HCT116 (cell line): ENCODE data around the gene AGAP2. TPM values are rescaled to one million over a fixed set of nuclear protein-coding genes. Genes with fewer than 3 reads are reported as not detected.

ENCODE experiments used
- ATAC-seq: fragments of 200-7000 bp; cut with Tn5 transposase; 2 replicates; pipeline ENCODE4 v1.9.1; 2020; ENCODE audit warnings: mild to moderate bottlenecking, moderate library complexity
- BruUV-seq: library from RNA; stranded (reverse); fragments of 400-500 nt; replicated peaks from 2 replicates; lab custom pipeline; 2021; lab: Mats Ljungman, UMichigan
- CTCF ChIA-PET: fragments of 300-600 bp; sonication (Branson Sonifier 250); formaldehyde crosslinking; loops from one replicate; lab custom pipeline; 2021; ENCODE audit warnings: antibody characterized with exemption; lab: Charles Lee
- POLR2A ChIA-PET: fragments of 300-600, 350-600 bp; sonication (Branson Sonifier 250); formaldehyde crosslinking; loops from one replicate; lab custom pipeline; 2021; ENCODE audit warnings: antibody characterized with exemption; lab: Charles Lee
- RAD21 ChIA-PET, 2 experiments: fragments of 300-600 bp; sonication (Branson Sonifier 250); formaldehyde crosslinking; loops; one replicate each; lab custom pipeline; 2023; ENCODE audit warnings: low total read pairs in 2 of 2; ENCODE audit not compliant: uncharacterized antibody in 2 of 2, unreplicated experiment in 2 of 2, low non-redundant PET in 1 of 2; lab: Charles Lee
- DNase-seq: peaks from one replicate; pipeline ENCODE4 v3.0.0-alpha.2; 2010; ENCODE audit warnings: low read depth, low spot score
- H2AFZ ChIP-seq: fragments of 200-600 bp; shearing (Covaris generic), sonication (generic); 2 replicates; pipeline ENCODE4 v1.6.1; 2017; ENCODE audit warnings: low read depth, mixed run types, mixed read lengths, antibody characterized with exemption, low read length; ENCODE audit not compliant: poor library complexity, severe bottlenecking
- H3K27ac ChIP-seq: 2 replicates; pipeline ENCODE4 v1.5.1; 2012; ENCODE audit warnings: low read depth, low read length
- H3K27me3 ChIP-seq: fragments of 200-600 bp; sonication (generic); 2 replicates; pipeline ENCODE4 v1.6.1; 2016; ENCODE audit warnings: mixed run types, low read length, mixed read lengths; ENCODE audit not compliant: insufficient read depth
- H3K36me3 ChIP-seq, 2 experiments: fragments of 200-500 bp in 1 of 2; fragments of 200-600 bp in 1 of 2; sonication (Bioruptor generic) in 1 of 2; sonication (generic) in 1 of 2; 2 replicates each; pipeline versions ENCODE4 v1.5.1 to v1.6.1; 2014 to 2016; ENCODE audit warnings: low read length in 2 of 2, inconsistent platforms in 1 of 2, mixed read lengths in 1 of 2, mixed run types in 1 of 2; ENCODE audit not compliant: insufficient read depth in 2 of 2, control insufficient read depth in 1 of 2
- H3K4me1 ChIP-seq, 2 experiments: fragments of 200-600 bp in 1 of 2; sonication (generic) in 1 of 2; 2 replicates each; pipeline versions ENCODE4 v1.5.1 to v1.6.1; 2012 to 2017; ENCODE audit warnings: low read length in 2 of 2, inconsistent platforms in 1 of 2, mild to moderate bottlenecking in 1 of 2, mixed read lengths in 1 of 2, mixed run types in 1 of 2, moderate library complexity in 1 of 2; ENCODE audit not compliant: insufficient read depth in 2 of 2, control insufficient read depth in 1 of 2
- H3K4me2 ChIP-seq: fragments of 200-600 bp; sonication (generic); 2 replicates; pipeline ENCODE4 v1.6.1; 2017; ENCODE audit warnings: mixed run types, low read length, mixed read lengths
- H3K4me3 ChIP-seq, 2 experiments: fragments of 200-600 bp in 1 of 2; sonication (generic) in 1 of 2; replicated peaks in 1 of 2; 2 replicates each; pipeline ENCODE4 v1.5.1; 2011 to 2016; ENCODE audit warnings: low read length in 2 of 2, control low read depth in 1 of 2, low read depth in 1 of 2, mild to moderate bottlenecking in 1 of 2, mixed read lengths in 1 of 2, mixed run types in 1 of 2
- H3K79me2 ChIP-seq: fragments of 200-600 bp; sonication (generic); 2 replicates; pipeline ENCODE4 v1.6.1; 2017; ENCODE audit warnings: mild to moderate bottlenecking, mixed run types, low read length, moderate library complexity, mixed read lengths; ENCODE audit not compliant: insufficient read depth
- H3K9ac ChIP-seq: fragments of 200-600 bp; sonication (generic); 2 replicates; pipeline ENCODE4 v1.6.1; 2016; ENCODE audit warnings: low read length, mixed read lengths
- H3K9me2 ChIP-seq: fragments of 200-600 bp; sonication (generic), shearing (Covaris generic); 2 replicates; pipeline ENCODE4 v1.6.1; 2017; ENCODE audit warnings: mixed run types, mild to moderate bottlenecking, moderate library complexity; ENCODE audit not compliant: insufficient read depth
- H3K9me3 ChIP-seq, 2 experiments: fragments of 200-500 bp in 1 of 2; fragments of 200-600 bp in 1 of 2; sonication (Bioruptor generic) in 1 of 2; sonication (generic) in 1 of 2; 2 replicates each; pipeline ENCODE4 v1.6.1; 2014 to 2017; ENCODE audit warnings: low read length in 2 of 2, mixed read lengths in 2 of 2, inconsistent platforms in 1 of 2, low read depth in 1 of 2, mild to moderate bottlenecking in 1 of 2, mixed run types in 1 of 2, moderate library complexity in 1 of 2; ENCODE audit not compliant: control insufficient read depth in 1 of 2, insufficient read depth in 1 of 2
- H4K20me1 ChIP-seq: fragments of 200-600 bp; sonication (generic), shearing (Covaris generic); 2 replicates; pipeline ENCODE4 v1.6.1; 2017; ENCODE audit warnings: mixed run types, mild to moderate bottlenecking, moderate library complexity; ENCODE audit not compliant: insufficient read depth
- POLR2A ChIP-seq: IDR thresholded peaks from 2 replicates; pipeline ENCODE4 v1.7.0; 2011; ENCODE audit warnings: borderline replicate concordance; ENCODE audit not compliant: insufficient read depth, insufficient read length; ENCODE audit errors: extremely low read depth
- SIN3A ChIP-seq: IDR thresholded peaks from 2 replicates; pipeline ENCODE4 v1.6.1; 2012; ENCODE audit warnings: low read depth
- SP1 ChIP-seq: IDR thresholded peaks from 2 replicates; pipeline ENCODE4 v1.6.1; 2012; ENCODE audit warnings: low read depth
- ZFX ChIP-seq: fragments of 450-650 bp; IDR thresholded peaks from 2 replicates; pipeline ENCODE4 v1.6.1; 2017
- intact Hi-C: fragments of 100-400 bp; cut with micrococcal nuclease; formaldehyde crosslinking; loops from 2 replicates; pipeline ENCODE4 v1.10.0; 2022
- total RNA-seq: library from RNA; stranded (reverse); gene quantifications from one replicate; pipeline ENCODE4 v1.2.1, GENCODE V29; 2021; ENCODE audit not compliant: unreplicated experiment
- TF ChIP-seq, protein P1 (sequence below), 3 experiments: fragments of 200-600 bp in 1 of 3; sonication (generic) in 1 of 3; IDR thresholded peaks in 2 of 3; conservative IDR thresholded peaks in 1 of 3; 2 replicates each; pipeline ENCODE4 v1.5.1; 2012 to 2017; ENCODE audit warnings: low read depth in 2 of 3, low read length in 2 of 3, antibody characterized with exemption in 1 of 3, borderline replicate concordance in 1 of 3, control low read depth in 1 of 3, mild to moderate bottlenecking in 1 of 3, mixed read lengths in 1 of 3, mixed run types in 1 of 3, moderate library complexity in 1 of 3; ENCODE audit not compliant: insufficient read depth in 1 of 3

AGAP2 gene
- total RNA-seq, 1 experiment from 2014 or later = 15.8 TPM

- H2AFZ ChIP-seq = no peak overlapping the region
- peak overlapping the region; percentile 81 for H3K9ac ChIP-seq
- ATAC-seq = peak; percentile 39
- peak overlapping the region; percentile 73 for H3K27ac ChIP-seq
- peaks cover 13 to 26% of the 10 kb centered on the region in 2 experiments; a peak in 3 of 4 replicates for H3K36me3 ChIP-seq
- intact Hi-C loops = no loop called here
- BruUV-seq = no TSS peak
- peak overlapping the region; percentile 72 to 81 for H3K4me3 ChIP-seq
- H4K20me1 ChIP-seq = no peaks in the 10 kb centered on the region
- RAD21 ChIA-PET = no interaction called here
- peak overlapping the region; percentile 100 for H3K4me2 ChIP-seq
- TF ChIP-seq SP1 (no peak), POLR2A (peak; percentile 33)
- CTCF ChIA-PET = interaction anchor here (4.0 kb wide), 1 partner anchor 10 kb away, joined by 51 read pairs; no protein-coding TSS in a partner anchor
- no peaks in the 10 kb centered on the region for H3K27me3 ChIP-seq
- H3K9me3 ChIP-seq = no peaks in the 10 kb centered on the region
- H3K4me1 ChIP-seq = peaks cover 11 to 43% of the 10 kb centered on the region in 2 experiments
- DNase-seq = no peak
- POLR2A ChIA-PET = interaction anchor here (0.9 to 2.4 kb wide), 8 partner anchors 9 to 175 kb away, joined by 3 to 12 read pairs (median 4); partner anchors contain the start of genes ATP23 and CDK4
- no peaks in the 10 kb centered on the region for H3K9me2 ChIP-seq
- H3K79me2 ChIP-seq = peaks cover 6% of the 10 kb centered on the region
Measured at GRCh38 chr12:57765698-57766463, 27.3 kb upstream of the AGAP2 start.

DNA sequence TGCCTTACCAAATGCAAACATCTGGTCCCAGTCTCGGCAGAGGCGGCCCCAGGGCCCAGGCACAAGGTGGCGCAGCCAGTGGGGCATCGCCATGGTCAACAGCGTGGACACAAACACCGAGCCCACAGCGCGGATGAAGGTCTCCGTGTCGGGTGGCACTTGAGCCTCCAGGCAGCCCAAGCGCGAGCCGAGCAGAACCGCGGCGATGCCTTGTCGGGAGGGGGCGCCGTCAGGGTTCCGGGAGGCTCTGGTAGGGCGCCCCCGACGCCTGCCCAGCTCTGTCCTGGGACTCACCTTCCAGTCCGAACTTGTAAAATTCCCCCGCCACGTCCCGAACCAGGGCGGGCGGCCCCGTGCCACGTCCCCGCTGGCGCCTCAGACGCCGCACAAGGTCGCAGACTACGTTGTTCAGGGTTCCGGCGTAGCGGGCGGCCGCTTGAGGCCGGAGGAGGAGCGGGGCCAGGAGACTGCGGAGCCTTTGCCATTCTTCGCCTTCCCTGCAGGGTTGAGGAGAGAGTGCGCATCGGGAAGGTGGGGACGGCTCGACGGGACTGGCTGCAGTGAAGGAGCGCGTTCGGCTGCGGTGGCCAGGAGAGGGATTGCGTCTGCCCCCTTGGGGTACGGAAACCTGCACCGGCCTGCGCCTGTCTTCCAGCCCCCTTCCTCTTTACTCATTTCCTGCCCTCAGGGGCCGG is 26.6 kb upstream of the AGAP2 start:
- Histone ChIP-seq H2AFZ (peak overlapping the region; percentile 79), H3K79me2 (no peaks in the 10 kb centered on the region; the same call in 1 of the 2 replicates), H3K9ac (peak overlapping the region; percentile 81), H3K4me1 (peaks cover 11 to 40% of the 10 kb centered on the region in 2 experiments), H3K27me3 (no peaks in the 10 kb centered on the region), H3K4me3 (peak overlapping the region; percentile 72 to 81), H3K36me3 (peaks cover 13 to 20% of the 10 kb centered on the region in 2 experiments; a peak in 3 of 4 replicates), H3K27ac (peak overlapping the region; percentile 73), H3K9me2 (no peaks in the 10 kb centered on the region), H3K4me2 (peak overlapping the region; percentile 100), H4K20me1 (no peaks in the 10 kb centered on the region), H3K9me3 (no peaks in the 10 kb centered on the region)
- ChIA-PET RAD21 (no interaction called here), CTCF (interaction anchor here (4.0 kb wide), 1 partner anchor 9 kb away, joined by 51 read pairs; no protein-coding TSS in a partner anchor), POLR2A (interaction anchor here (0.7 to 0.9 kb wide), 2 partner anchors 21 to 176 kb away, joined by 3 to 4 read pairs; partner anchors contain the start of genes ATP23 and TSPAN31)
- no peak for TF ChIP-seq SIN3A
- TF ChIP-seq ZFX = peak; percentile 49; the same call in 1 of the 2 replicates
- TF ChIP-seq, protein P1, sequence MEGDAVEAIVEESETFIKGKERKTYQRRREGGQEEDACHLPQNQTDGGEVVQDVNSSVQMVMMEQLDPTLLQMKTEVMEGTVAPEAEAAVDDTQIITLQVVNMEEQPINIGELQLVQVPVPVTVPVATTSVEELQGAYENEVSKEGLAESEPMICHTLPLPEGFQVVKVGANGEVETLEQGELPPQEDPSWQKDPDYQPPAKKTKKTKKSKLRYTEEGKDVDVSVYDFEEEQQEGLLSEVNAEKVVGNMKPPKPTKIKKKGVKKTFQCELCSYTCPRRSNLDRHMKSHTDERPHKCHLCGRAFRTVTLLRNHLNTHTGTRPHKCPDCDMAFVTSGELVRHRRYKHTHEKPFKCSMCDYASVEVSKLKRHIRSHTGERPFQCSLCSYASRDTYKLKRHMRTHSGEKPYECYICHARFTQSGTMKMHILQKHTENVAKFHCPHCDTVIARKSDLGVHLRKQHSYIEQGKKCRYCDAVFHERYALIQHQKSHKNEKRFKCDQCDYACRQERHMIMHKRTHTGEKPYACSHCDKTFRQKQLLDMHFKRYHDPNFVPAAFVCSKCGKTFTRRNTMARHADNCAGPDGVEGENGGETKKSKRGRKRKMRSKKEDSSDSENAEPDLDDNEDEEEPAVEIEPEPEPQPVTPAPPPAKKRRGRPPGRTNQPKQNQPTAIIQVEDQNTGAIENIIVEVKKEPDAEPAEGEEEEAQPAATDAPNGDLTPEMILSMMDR (IDR thresholded peaks at IDR 0.05 in 2 of 3, conservative IDR thresholded peaks at IDR 0.05 in 1 of 3; ENCODE audit: borderline replicate concordance in 1 of 3, insufficient read depth in 1 of 3, low read depth in 2 of 3, low read length in 2 of 3) = peak in 2 of 3 experiments; percentile 44; a peak in 4 of 6 replicates
- intact Hi-C loops = no loop called here
- no peak for DNase-seq
- BruUV-seq = TSS peak; percentile 63
- ATAC-seq = peak; percentile 63
